ENCODE measurements around the gene INA. TPM values are rescaled to one million over a fixed set of nuclear protein-coding genes. Genes with fewer than 3 reads are reported as not detected.

Gene INA
- total and polyA plus RNA-seq, 7 experiments from 2014 or later: 0.31 TPM; not detected in 6

DNA sequence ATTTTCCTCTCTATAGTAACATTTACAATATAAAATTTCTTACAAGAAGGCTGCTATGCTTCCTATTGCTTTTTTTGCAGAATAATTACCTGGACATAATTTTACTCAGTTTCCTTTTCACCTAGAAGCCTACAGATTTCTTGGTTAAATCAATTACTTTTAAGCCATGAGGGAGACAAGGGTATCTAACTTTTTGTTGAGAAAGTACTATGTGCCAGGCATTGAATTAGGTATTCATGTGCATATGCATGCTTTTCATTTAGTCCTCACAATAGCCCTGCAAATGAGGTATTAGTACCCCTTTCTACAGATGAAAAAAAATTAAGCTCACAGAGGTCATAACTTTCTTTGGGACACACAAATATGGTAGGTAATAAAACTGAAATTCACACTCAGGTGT, 57.6 kb downstream of the INA start:
- CTCF ChIA-PET: interaction anchor here (0.6 to 1.3 kb wide), 3 partner anchors 22 to 417 kb away, joined by 3 to 4 read pairs (median 3); no protein-coding TSS in a partner anchor
- Histone ChIP-seq H3K4me3 (ENCODE audit: low read length) (no peak overlapping the region), H3K27ac (ENCODE audit: low read depth, low read length) (no peak overlapping the region), H3K4me1 (ENCODE audit: control insufficient read depth in 2 of 2, insufficient read depth in 2 of 2, low read length in 2 of 2) (no peaks in the 10 kb centered on the region), H3K9me3 (ENCODE audit: control insufficient read depth in 2 of 3, low read length in 3 of 3) (no peaks in the 10 kb centered on the region), H3K36me3 (ENCODE audit: control insufficient read depth in 2 of 3, insufficient read depth in 3 of 3, low read length in 3 of 3) (peaks cover 0 to 21% (median 3%) of the 10 kb centered on the region in 3 experiments), H3K27me3 (ENCODE audit: control insufficient read depth in 2 of 2, insufficient read depth in 2 of 2, low read length in 2 of 2) (no peaks in the 10 kb centered on the region)
- Mint-ChIP-seq H3K27me3 (no peaks in the 10 kb centered on the region), H3K4me3 (no peak overlapping the region), H3K4me1 (no peaks in the 10 kb centered on the region), H3K27ac (no peak overlapping the region), H3K36me3 (peaks cover 0 to 21% (median 4%) of the 10 kb centered on the region in 5 donors), H3K9me3 (no peaks in the 10 kb centered on the region)
- POLR2A ChIA-PET: no interaction called here
- intact Hi-C loops (cut with micrococcal nuclease): loop anchor here (1.0 to 5.0 kb wide), 4 partner anchors 153 to 500 kb away; partner anchors contain the start of gene CNNM2 (in 1 of the 2)
- DNase-seq (no peak), ATAC-seq (no peak)

- peaks cover 0 to 25% (median 3%) of the 10 kb centered on the region in 3 experiments for H3K36me3 ChIP-seq (ENCODE audit: control insufficient read depth in 2 of 3, insufficient read depth in 3 of 3, low read length in 3 of 3)
- Mint-ChIP-seq H3K4me1 (no peaks in the 10 kb centered on the region), H3K9me3 (no peaks in the 10 kb centered on the region), H3K4me3 (no peak overlapping the region), H3K36me3 (peaks cover 0 to 18% (median 4%) of the 10 kb centered on the region in 5 donors), H3K27me3 (no peaks in the 10 kb centered on the region), H3K27ac (no peak overlapping the region)
- no peak overlapping the region for H3K4me3 ChIP-seq (ENCODE audit: low read length)
- H3K9me3 ChIP-seq (ENCODE audit: control insufficient read depth in 2 of 3, low read length in 3 of 3): no peaks in the 10 kb centered on the region
- no peak for DNase-seq
- no peaks in the 10 kb centered on the region for H3K4me1 ChIP-seq (ENCODE audit: control insufficient read depth in 2 of 2, insufficient read depth in 2 of 2, low read length in 2 of 2)
- intact Hi-C loops (cut with micrococcal nuclease): no loop called here
- POLR2A ChIA-PET: no interaction called here
- CTCF ChIA-PET: interaction anchor here (1.0 to 1.1 kb wide), 2 partner anchors 11 to 501 kb away, joined by 3 read pairs; no protein-coding TSS in a partner anchor
- no peak overlapping the region for H3K27ac ChIP-seq (ENCODE audit: low read depth, low read length)
- no peak for ATAC-seq
- H3K27me3 ChIP-seq (ENCODE audit: control insufficient read depth in 2 of 2, insufficient read depth in 2 of 2, low read length in 2 of 2): no peaks in the 10 kb centered on the region
These were observed 59.4 kb downstream of the INA start for GRCh38 chr10:103336370-103336769.

Other genes starting within 250 kb of the INA start
- gene NT5C2, start 83.9 kb upstream of the INA start, total RNA-seq: 10 to 100 TPM; 53.8 to 87.8 (median 72.3) TPM
- 10 to 100 TPM; 48.7 to 60.6 TPM for gene NT5C2, start 83.9 kb upstream of the INA start, polyA plus RNA-seq
- gene RPEL1, start 31.3 kb upstream of the INA start, total RNA-seq: not detected
- not detected for gene RPEL1, start 31.3 kb upstream of the INA start, polyA plus RNA-seq
- 10 to 100 TPM in 1 of 5 experiments, 1 to 10 TPM in 4; 4.3 to 12.0 (median 6.6) TPM for gene PCGF6, start 74.0 kb downstream of the INA start, total RNA-seq
- gene PCGF6, start 74.0 kb downstream of the INA start, polyA plus RNA-seq: 1 to 10 TPM; 6.8 to 7.9 TPM
- 1 to 10 TPM; 4.7 to 8.9 (median 7.1) TPM for gene TAF5, start 90.8 kb downstream of the INA start, total RNA-seq
- gene TAF5, start 90.8 kb downstream of the INA start, polyA plus RNA-seq: 1 to 10 TPM; 2.4 to 4.4 TPM
- gene ATP5MK, start 119.3 kb downstream of the INA start, total RNA-seq: 100 to 1,000 TPM; 106 to 334 (median 120) TPM
- gene ATP5MK, start 119.3 kb downstream of the INA start, polyA plus RNA-seq: 100 to 1,000 TPM; 339 to 525 TPM
- 10 to 100 TPM; 28.8 to 56.3 (median 38.8) TPM for gene PDCD11, start 119.5 kb downstream of the INA start, total RNA-seq
- 10 to 100 TPM in 1 of 2 donors, 1 to 10 TPM in 1; 7.5 to 15.9 TPM for gene PDCD11, start 119.5 kb downstream of the INA start, polyA plus RNA-seq
- gene CALHM2, start 175.2 kb downstream of the INA start, total RNA-seq: 10 to 100 TPM in 4 of 5 experiments, 1 to 10 TPM in 1; 3.4 to 67.2 (median 19.3) TPM
- 1 to 10 TPM; 2.0 to 6.4 TPM for gene CALHM2, start 175.2 kb downstream of the INA start, polyA plus RNA-seq
- gene CALHM1, start 181.8 kb downstream of the INA start, total RNA-seq: not detected
- gene CALHM1, start 181.8 kb downstream of the INA start, polyA plus RNA-seq: not detected
- not detected for gene CALHM3, start 202.1 kb downstream of the INA start, total RNA-seq
- not detected for gene CALHM3, start 202.1 kb downstream of the INA start, polyA plus RNA-seq
- 1 to 10 TPM in 3 of 5 experiments, under 1 TPM in 2; 0.81 to 9.2 (median 1.1) TPM for gene NEURL1, start 216.6 kb downstream of the INA start, total RNA-seq
- 1 to 10 TPM in 1 of 2 donors, under 1 TPM in 1; 0.76 to 1.1 TPM for gene NEURL1, start 216.6 kb downstream of the INA start, polyA plus RNA-seq